ENCODE data around the gene BAZ1B.
"Not testable (repeated sequence)": the region's sequence is repeated elsewhere in the genome, so short reads cannot be mapped to it uniquely, and the experiment has no call there.

Gene BAZ1B

GRCh38 chr7:73541722-73542121, 19.6 kb upstream of the BAZ1B start:
- Histone ChIP-seq H3K4me3 (ENCODE audit: low read depth in 1 of 2, low read length in 2 of 2) (no peak overlapping the region), H3K9me3 (ENCODE audit: control insufficient read depth in 1 of 2, low read length in 2 of 2) (no peaks in the 10 kb centered on the region), H3K4me1 (ENCODE audit: control insufficient read depth in 1 of 2, insufficient read depth in 2 of 2, low read length in 2 of 2) (peaks cover 3 to 4% of the 10 kb centered on the region in 2 donors), H3K36me3 (ENCODE audit: control insufficient read depth in 1 of 2, insufficient read depth in 2 of 2, low read length in 2 of 2) (peaks cover 37 to 65% of the 10 kb centered on the region in 2 donors), H3K27me3 (ENCODE audit: control insufficient read depth in 1 of 2, insufficient read depth in 2 of 2, low read length in 2 of 2) (no peaks in the 10 kb centered on the region), H3K9ac (ENCODE audit: low read depth in 1 of 2, low read length in 2 of 2) (no peak overlapping the region), H3K27ac (ENCODE audit: low read depth, low read length) (no peak overlapping the region)

- no peaks in the 10 kb centered on the region for H3K9me3 ChIP-seq (ENCODE audit: control insufficient read depth in 1 of 2, low read length in 2 of 2)
- H3K4me3 ChIP-seq (ENCODE audit: low read depth in 1 of 2, low read length in 2 of 2) = no peak overlapping the region
- no peaks in the 10 kb centered on the region for H3K4me1 ChIP-seq (ENCODE audit: control insufficient read depth in 1 of 2, insufficient read depth in 2 of 2, low read length in 2 of 2)
- no peaks in the 10 kb centered on the region for H3K27me3 ChIP-seq (ENCODE audit: control insufficient read depth in 1 of 2, insufficient read depth in 2 of 2, low read length in 2 of 2)
- no peak overlapping the region for H3K27ac ChIP-seq (ENCODE audit: low read depth, low read length)
- peaks cover 41 to 84% of the 10 kb centered on the region in 2 donors for H3K36me3 ChIP-seq (ENCODE audit: control insufficient read depth in 1 of 2, insufficient read depth in 2 of 2, low read length in 2 of 2)
- no peak overlapping the region for H3K9ac ChIP-seq (ENCODE audit: low read depth in 1 of 2, low read length in 2 of 2)
Observed at GRCh38 chr7:73539709-73540108, 17.6 kb upstream of the BAZ1B start.

GRCh38 chr7:73538510-73538909, 16.4 kb upstream of the BAZ1B start:
- peaks cover 36 to 80% of the 10 kb centered on the region in 2 donors for H3K36me3 ChIP-seq (ENCODE audit: control insufficient read depth in 1 of 2, insufficient read depth in 2 of 2, low read length in 2 of 2)
- not testable (repeated sequence) for H3K27ac ChIP-seq (ENCODE audit: low read depth, low read length); H3K4me1 ChIP-seq (ENCODE audit: control insufficient read depth in 1 of 2, insufficient read depth in 2 of 2, low read length in 2 of 2); H3K9ac ChIP-seq (ENCODE audit: low read depth in 1 of 2, low read length in 2 of 2); H3K4me3 ChIP-seq (ENCODE audit: low read depth in 1 of 2, low read length in 2 of 2); H3K9me3 ChIP-seq (ENCODE audit: control insufficient read depth in 1 of 2, low read length in 2 of 2); H3K27me3 ChIP-seq (ENCODE audit: control insufficient read depth in 1 of 2, insufficient read depth in 2 of 2, low read length in 2 of 2)

- H3K36me3 ChIP-seq (ENCODE audit: control insufficient read depth in 1 of 2, insufficient read depth in 2 of 2, low read length in 2 of 2) = peaks cover 27 to 65% of the 10 kb centered on the region in 2 donors
- no peak overlapping the region for H3K27ac ChIP-seq (ENCODE audit: low read depth, low read length)
- H3K9ac ChIP-seq (ENCODE audit: low read depth in 1 of 2, low read length in 2 of 2) = no peak overlapping the region
Observed at GRCh38 chr7:73537051-73537450, 15.0 kb upstream of the BAZ1B start.

GRCh38 chr7:73536479-73536878, 14.4 kb upstream of the BAZ1B start:
- no peak overlapping the region for H3K27ac ChIP-seq (ENCODE audit: low read depth, low read length)
- H3K4me3 ChIP-seq (ENCODE audit: low read depth in 1 of 2, low read length in 2 of 2) = no peak overlapping the region
- H3K27me3 ChIP-seq (ENCODE audit: control insufficient read depth in 1 of 2, insufficient read depth in 2 of 2, low read length in 2 of 2) = no peaks in the 10 kb centered on the region
- H3K4me1 ChIP-seq (ENCODE audit: control insufficient read depth in 1 of 2, insufficient read depth in 2 of 2, low read length in 2 of 2) = no peaks in the 10 kb centered on the region
- peaks cover 22 to 60% of the 10 kb centered on the region in 2 donors for H3K36me3 ChIP-seq (ENCODE audit: control insufficient read depth in 1 of 2, insufficient read depth in 2 of 2, low read length in 2 of 2)
- no peak overlapping the region for H3K9ac ChIP-seq (ENCODE audit: low read depth in 1 of 2, low read length in 2 of 2)
- no peaks in the 10 kb centered on the region for H3K9me3 ChIP-seq (ENCODE audit: control insufficient read depth in 1 of 2, low read length in 2 of 2)

More at GRCh38 chr7:73537051-73537450, 15.0 kb upstream of the BAZ1B start:
- Histone ChIP-seq H3K4me3 (ENCODE audit: low read depth in 1 of 2, low read length in 2 of 2) (no peak overlapping the region), H3K4me1 (ENCODE audit: control insufficient read depth in 1 of 2, insufficient read depth in 2 of 2, low read length in 2 of 2) (no peaks in the 10 kb centered on the region), H3K27me3 (ENCODE audit: control insufficient read depth in 1 of 2, insufficient read depth in 2 of 2, low read length in 2 of 2) (no peaks in the 10 kb centered on the region), H3K9me3 (ENCODE audit: control insufficient read depth in 1 of 2, low read length in 2 of 2) (no peaks in the 10 kb centered on the region)

DNA sequence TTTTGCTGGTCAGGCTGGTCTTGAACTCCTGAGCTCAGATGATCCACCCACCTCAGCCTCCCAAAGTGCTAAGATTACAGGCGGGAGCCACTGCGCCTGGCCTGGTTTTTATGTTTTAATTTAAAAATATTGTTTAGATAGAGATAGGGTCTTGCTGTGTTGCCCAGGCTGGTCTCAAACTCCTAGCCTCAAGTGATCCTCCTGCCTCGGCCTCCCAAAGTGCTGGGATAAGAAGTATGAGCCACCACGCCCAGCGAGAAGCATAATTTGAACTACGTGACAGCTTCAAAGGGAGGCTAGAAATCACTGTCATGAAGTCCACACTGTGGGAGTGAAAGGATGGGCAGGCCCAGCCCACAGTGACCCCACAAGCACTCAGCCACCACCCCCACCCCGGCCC, 13.8 kb upstream of the BAZ1B start:
- H3K36me3 ChIP-seq (ENCODE audit: control insufficient read depth in 1 of 2, insufficient read depth in 2 of 2, low read length in 2 of 2) = peaks cover 22 to 56% of the 10 kb centered on the region in 2 donors
- H3K4me3 ChIP-seq (ENCODE audit: low read depth in 1 of 2, low read length in 2 of 2); H3K9me3 ChIP-seq (ENCODE audit: control insufficient read depth in 1 of 2, low read length in 2 of 2); H3K27ac ChIP-seq (ENCODE audit: low read depth, low read length); H3K9ac ChIP-seq (ENCODE audit: low read depth in 1 of 2, low read length in 2 of 2); H3K27me3 ChIP-seq (ENCODE audit: control insufficient read depth in 1 of 2, insufficient read depth in 2 of 2, low read length in 2 of 2); H3K4me1 ChIP-seq (ENCODE audit: control insufficient read depth in 1 of 2, insufficient read depth in 2 of 2, low read length in 2 of 2): not testable (repeated sequence)

GRCh38 chr7:73533742-73534141, 11.6 kb upstream of the BAZ1B start:
- Histone ChIP-seq H3K9me3 (ENCODE audit: control insufficient read depth in 1 of 2, low read length in 2 of 2) (no peaks in the 10 kb centered on the region), H3K36me3 (ENCODE audit: control insufficient read depth in 1 of 2, insufficient read depth in 2 of 2, low read length in 2 of 2) (peaks cover 13 to 38% of the 10 kb centered on the region in 2 donors), H3K27ac (ENCODE audit: low read depth, low read length) (no peak overlapping the region), H3K27me3 (ENCODE audit: control insufficient read depth in 1 of 2, insufficient read depth in 2 of 2, low read length in 2 of 2) (no peaks in the 10 kb centered on the region), H3K4me1 (ENCODE audit: control insufficient read depth in 1 of 2, insufficient read depth in 2 of 2, low read length in 2 of 2) (no peaks in the 10 kb centered on the region), H3K9ac (ENCODE audit: low read depth in 1 of 2, low read length in 2 of 2) (no peak overlapping the region), H3K4me3 (ENCODE audit: low read depth in 1 of 2, low read length in 2 of 2) (no peak overlapping the region)

DNA sequence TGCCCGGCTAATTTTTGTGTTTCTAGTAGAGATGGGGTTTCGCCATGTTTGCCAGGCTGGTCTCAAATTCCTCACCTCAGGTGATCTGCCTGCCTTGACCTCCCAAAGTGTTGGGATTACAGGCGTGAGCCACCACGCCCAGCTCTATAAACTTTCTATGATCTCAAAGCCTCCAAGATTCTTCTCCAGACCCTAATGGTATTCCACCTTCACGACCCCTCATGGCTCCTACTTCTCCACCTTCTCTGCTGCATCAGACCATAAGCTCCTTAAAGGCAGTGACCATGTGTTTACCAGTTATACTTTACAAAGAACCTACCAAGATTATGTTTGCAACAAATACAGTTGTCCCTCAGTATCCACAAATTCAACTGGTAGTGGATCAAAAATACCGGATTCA, 10.1 kb upstream of the BAZ1B start:
- Histone ChIP-seq H3K36me3 (ENCODE audit: control insufficient read depth in 1 of 2, insufficient read depth in 2 of 2, low read length in 2 of 2) (peaks cover 8 to 24% of the 10 kb centered on the region in 2 donors), H3K9ac (ENCODE audit: low read depth in 1 of 2, low read length in 2 of 2) (no peak overlapping the region), H3K4me1 (ENCODE audit: control insufficient read depth in 1 of 2, insufficient read depth in 2 of 2, low read length in 2 of 2) (peaks cover 0 to 1% of the 10 kb centered on the region in 2 donors), H3K27ac (ENCODE audit: low read depth, low read length) (no peak overlapping the region), H3K9me3 (ENCODE audit: control insufficient read depth in 1 of 2, low read length in 2 of 2) (no peaks in the 10 kb centered on the region), H3K4me3 (ENCODE audit: low read depth in 1 of 2, low read length in 2 of 2) (no peak overlapping the region), H3K27me3 (ENCODE audit: control insufficient read depth in 1 of 2, insufficient read depth in 2 of 2, low read length in 2 of 2) (no peaks in the 10 kb centered on the region)

- Histone ChIP-seq H3K4me1 (ENCODE audit: control insufficient read depth in 1 of 2, insufficient read depth in 2 of 2, low read length in 2 of 2) (peaks cover 0 to 7% of the 10 kb centered on the region in 2 donors), H3K9ac (ENCODE audit: low read depth in 1 of 2, low read length in 2 of 2) (no peak overlapping the region), H3K36me3 (ENCODE audit: control insufficient read depth in 1 of 2, insufficient read depth in 2 of 2, low read length in 2 of 2) (peaks cover 0 to 10% of the 10 kb centered on the region in 2 donors), H3K27ac (ENCODE audit: low read depth, low read length) (no peak overlapping the region), H3K4me3 (ENCODE audit: low read depth in 1 of 2, low read length in 2 of 2) (no peak overlapping the region), H3K27me3 (ENCODE audit: control insufficient read depth in 1 of 2, insufficient read depth in 2 of 2, low read length in 2 of 2) (no peaks in the 10 kb centered on the region), H3K9me3 (ENCODE audit: control insufficient read depth in 1 of 2, low read length in 2 of 2) (no peaks in the 10 kb centered on the region)
Observed at GRCh38 chr7:73530800-73531199, 8.7 kb upstream of the BAZ1B start.

- no peaks in the 10 kb centered on the region for H3K9me3 ChIP-seq (ENCODE audit: control insufficient read depth in 1 of 2, low read length in 2 of 2)
- no peaks in the 10 kb centered on the region for H3K27me3 ChIP-seq (ENCODE audit: control insufficient read depth in 1 of 2, insufficient read depth in 2 of 2, low read length in 2 of 2)
- H3K36me3 ChIP-seq (ENCODE audit: control insufficient read depth in 1 of 2, insufficient read depth in 2 of 2, low read length in 2 of 2) = no peaks in the 10 kb centered on the region
- no peak overlapping the region for H3K27ac ChIP-seq (ENCODE audit: low read depth, low read length)
- no peak overlapping the region for H3K9ac ChIP-seq (ENCODE audit: low read depth in 1 of 2, low read length in 2 of 2)
- H3K4me1 ChIP-seq (ENCODE audit: control insufficient read depth in 1 of 2, insufficient read depth in 2 of 2, low read length in 2 of 2) = peaks cover 0 to 10% of the 10 kb centered on the region in 2 donors
- H3K4me3 ChIP-seq (ENCODE audit: low read depth in 1 of 2, low read length in 2 of 2) = no peak overlapping the region
Observed at GRCh38 chr7:73526896-73527821, 5.1 kb upstream of the BAZ1B start.
